ENCODE results near the gene NHLRC2. TPM values are rescaled to one million over a fixed set of nuclear protein-coding genes. Genes with fewer than 3 reads are reported as not detected.

Gene NHLRC2
- total and polyA plus RNA-seq, 2 experiments from 2014 or later: 15.5 to 28.1 TPM

GRCh38 chr10:113960617-113961181 is 106.2 kb downstream of the NHLRC2 start:
- Histone ChIP-seq H3K36me3 (ENCODE audit: insufficient read depth) (no peaks in the 10 kb centered on the region), H3K27me3 (ENCODE audit: insufficient read depth) (no peaks in the 10 kb centered on the region), H4K20me1 (replicated peaks; ENCODE audit: insufficient read depth) (no peaks in the 10 kb centered on the region), H3K4me3 (no peak overlapping the region), H3F3A (replicated peaks; ENCODE audit: low read depth) (no peaks in the 10 kb centered on the region), H3K79me2 (replicated peaks; ENCODE audit: insufficient read depth) (no peaks in the 10 kb centered on the region), H3K4me2 (no peak overlapping the region), H3K9me2 (ENCODE audit: insufficient read depth) (no peaks in the 10 kb centered on the region; the same call in 1 of the 2 replicates), H3K27ac (ENCODE audit: low read depth) (no peak overlapping the region), H2AFZ (no peak overlapping the region), H3K4me1 (ENCODE audit: insufficient read depth) (no peaks in the 10 kb centered on the region)
- TF ChIP-seq ZNF114 (CRISPR knock-in tag; IDR thresholded peaks at IDR 0.05) (no peak), CREB1 (CRISPR knock-in tag; IDR thresholded peaks at IDR 0.05; ENCODE audit: low read depth) (0 out of 2 replicates have a peak, but pooled peaks have one; percentile 17)
- H3K27me3 Mint-ChIP-seq (ENCODE audit: insufficient read depth, low read depth, poor library complexity): peaks cover 2% of the 10 kb centered on the region
- DNase-seq (ENCODE audit: low spot score) (peak; percentile 20), ATAC-seq (peak; percentile 45; the same call in 2 of the 3 replicates)
- H3K4me1 Mint-ChIP-seq: peaks cover 4% of the 10 kb centered on the region; the same call in 2 of the 3 replicates
- no peak overlapping the region for H3K4me3 Mint-ChIP-seq
- no peaks in the 10 kb centered on the region for H3K9me3 Mint-ChIP-seq
- H3K27ac Mint-ChIP-seq: no peak overlapping the region
- no peaks in the 10 kb centered on the region for H3K36me3 Mint-ChIP-seq (ENCODE audit: low read depth)

GRCh38 chr10:113961182-113962031 is 106.9 kb downstream of the NHLRC2 start:
- H3K9me3 Mint-ChIP-seq: no peaks in the 10 kb centered on the region
- H3K27me3 ChIP-seq (ENCODE audit: insufficient read depth): no peaks in the 10 kb centered on the region
- no peak for DNase-seq (ENCODE audit: low spot score)
- H3K4me1 ChIP-seq (ENCODE audit: insufficient read depth): no peaks in the 10 kb centered on the region
- H3K4me2 ChIP-seq: no peak overlapping the region
- H3K36me3 Mint-ChIP-seq (ENCODE audit: low read depth): no peaks in the 10 kb centered on the region
- H3K36me3 ChIP-seq (ENCODE audit: insufficient read depth): no peaks in the 10 kb centered on the region
- no peak overlapping the region for H3K27ac ChIP-seq (ENCODE audit: low read depth)
- no peaks in the 10 kb centered on the region for H4K20me1 ChIP-seq (replicated peaks; ENCODE audit: insufficient read depth)
- H3K27me3 Mint-ChIP-seq (ENCODE audit: insufficient read depth, low read depth, poor library complexity): peaks cover 2% of the 10 kb centered on the region
- ATAC-seq: no peak
- no peak overlapping the region for H3K4me3 ChIP-seq
- no peak overlapping the region for H3K27ac Mint-ChIP-seq
- H3K4me1 Mint-ChIP-seq: peaks cover 4% of the 10 kb centered on the region; the same call in 2 of the 3 replicates
- no peaks in the 10 kb centered on the region for H3K79me2 ChIP-seq (replicated peaks; ENCODE audit: insufficient read depth)
- no peak overlapping the region for H3K4me3 Mint-ChIP-seq
- H3F3A ChIP-seq (replicated peaks; ENCODE audit: low read depth): no peaks in the 10 kb centered on the region
- TF ChIP-seq JUNB (IDR thresholded peaks at IDR 0.05; ENCODE audit: unreplicated experiment) (no peak), ZNF331 (CRISPR knock-in tag; IDR thresholded peaks at IDR 0.05; ENCODE audit: low read depth) (no peak), NANOG (IDR thresholded peaks at IDR 0.05; ENCODE audit: borderline replicate concordance) (no peak), EZH2 (IDR thresholded peaks at IDR 0.05; ENCODE audit: low read depth, unreplicated experiment) (no peak), POLR2AphosphoS5 (IDR thresholded peaks at IDR 0.05; ENCODE audit: low read depth) (no peak)
- no peaks in the 10 kb centered on the region; the same call in 1 of the 2 replicates for H3K9me2 ChIP-seq (ENCODE audit: insufficient read depth)
- H2AFZ ChIP-seq: no peak overlapping the region

GRCh38 chr10:113965077-113965476 is 110.6 kb downstream of the NHLRC2 start:
- Mint-ChIP-seq H3K4me1 (peaks cover 12% of the 10 kb centered on the region; the same call in 2 of the 3 replicates), H3K27ac (no peak overlapping the region), H3K9me3 (peaks cover 13% of the 10 kb centered on the region), H3K36me3 (ENCODE audit: low read depth) (peaks cover 10% of the 10 kb centered on the region), H3K4me3 (no peak overlapping the region), H3K27me3 (ENCODE audit: insufficient read depth, low read depth, poor library complexity) (peaks cover 4% of the 10 kb centered on the region)
- no peaks in the 10 kb centered on the region for H4K20me1 ChIP-seq (replicated peaks; ENCODE audit: insufficient read depth)
- no peaks in the 10 kb centered on the region for H3K4me1 ChIP-seq (ENCODE audit: insufficient read depth)
- no peaks in the 10 kb centered on the region for H3K79me2 ChIP-seq (replicated peaks; ENCODE audit: insufficient read depth)
- no peaks in the 10 kb centered on the region for H3K9me2 ChIP-seq (ENCODE audit: insufficient read depth)
- peaks cover 4% of the 10 kb centered on the region; the same call in 1 of the 2 replicates for H3K36me3 ChIP-seq (ENCODE audit: insufficient read depth)
- H3K27me3 ChIP-seq (ENCODE audit: insufficient read depth): no peaks in the 10 kb centered on the region
- DNase-seq (ENCODE audit: low spot score) (no peak), ATAC-seq (no peak)
- no peak overlapping the region for H3K4me2 ChIP-seq
- no peak overlapping the region for H3K27ac ChIP-seq (ENCODE audit: low read depth)
- no peaks in the 10 kb centered on the region for H3F3A ChIP-seq (replicated peaks; ENCODE audit: low read depth)
- no peak overlapping the region for H3K4me3 ChIP-seq
- H2AFZ ChIP-seq: peak overlapping the region; percentile 43; the same call in 1 of the 2 replicates
- TF ChIP-seq CTCF (conservative IDR thresholded peaks at IDR 0.05; ENCODE audit: low read depth in 2 of 2) (no peak), EZH2phosphoT487 (IDR thresholded peaks at IDR 0.05; ENCODE audit: unreplicated experiment) (no peak), STAT1 (IDR thresholded peaks at IDR 0.05; ENCODE audit: unreplicated experiment) (no peak), REST (IDR thresholded peaks at IDR 0.05; ENCODE audit: unreplicated experiment) (no peak), ETS1 (IDR thresholded peaks at IDR 0.05) (no peak), JUNB (IDR thresholded peaks at IDR 0.05; ENCODE audit: unreplicated experiment) (no peak), NANOG (IDR thresholded peaks at IDR 0.05; ENCODE audit: borderline replicate concordance) (no peak), POLR2AphosphoS5 (IDR thresholded peaks at IDR 0.05; ENCODE audit: low read depth) (no peak)

Data from GM23338 (cell line).